HCT116 (cell line): ENCODE data around the gene CEP72.

Experiments used
- EZH2 ChIP-seq: fragments of 200-600 bp; sonication (generic); IDR thresholded peaks from 2 replicates; pipeline ENCODE4 v1.6.1; 2017; ENCODE audit warnings: antibody characterized with exemption, mixed run types
- EZH2phosphoT487 ChIP-seq: fragments of 200-600 bp; IDR thresholded peaks from 2 replicates; pipeline ENCODE4 v1.6.1; 2018; ENCODE audit warnings: antibody characterized with exemption, borderline replicate concordance
- POLR2A ChIP-seq: IDR thresholded peaks from 2 replicates; pipeline ENCODE4 v1.7.0; 2011; ENCODE audit warnings: borderline replicate concordance; ENCODE audit not compliant: insufficient read depth, insufficient read length; ENCODE audit errors: extremely low read depth
- RAD21 ChIP-seq: IDR thresholded peaks from 2 replicates; pipeline ENCODE4 v1.6.1; 2012; ENCODE audit warnings: low read depth, mild to moderate bottlenecking
- REST ChIP-seq: IDR thresholded peaks from 2 replicates; pipeline ENCODE4 v1.6.1; 2012; ENCODE audit warnings: low read depth
- YY1 ChIP-seq: IDR thresholded peaks from 2 replicates; pipeline ENCODE4 v1.6.1; 2011; ENCODE audit warnings: low read length, low read depth, moderate library complexity, mild to moderate bottlenecking; ENCODE audit not compliant: insufficient replicate concordance; ENCODE audit errors: extremely low read depth
- ZNF274 ChIP-seq: fragments of 200-500 bp; sonication (Bioruptor generic); IDR thresholded peaks from 2 replicates; pipeline ENCODE4 v1.6.1; 2014; ENCODE audit warnings: mild to moderate bottlenecking, low read depth, low read length, inconsistent platforms
- TF ChIP-seq, protein P1 (sequence below), 3 experiments: fragments of 200-600 bp in 1 of 3; sonication (generic) in 1 of 3; IDR thresholded peaks in 2 of 3; conservative IDR thresholded peaks in 1 of 3; 2 replicates each; pipeline ENCODE4 v1.5.1; 2012 to 2017; ENCODE audit warnings: low read depth in 2 of 3, low read length in 2 of 3, antibody characterized with exemption in 1 of 3, borderline replicate concordance in 1 of 3, control low read depth in 1 of 3, mild to moderate bottlenecking in 1 of 3, mixed read lengths in 1 of 3, mixed run types in 1 of 3, moderate library complexity in 1 of 3; ENCODE audit not compliant: insufficient read depth in 1 of 3
- TF ChIP-seq, protein P2 (sequence below): IDR thresholded peaks from 2 replicates; pipeline ENCODE4 v1.6.1; 2012

GRCh38 chr5:634191-634590 is 22.1 kb downstream of the CEP72 start:
- TF ChIP-seq, protein P1, sequence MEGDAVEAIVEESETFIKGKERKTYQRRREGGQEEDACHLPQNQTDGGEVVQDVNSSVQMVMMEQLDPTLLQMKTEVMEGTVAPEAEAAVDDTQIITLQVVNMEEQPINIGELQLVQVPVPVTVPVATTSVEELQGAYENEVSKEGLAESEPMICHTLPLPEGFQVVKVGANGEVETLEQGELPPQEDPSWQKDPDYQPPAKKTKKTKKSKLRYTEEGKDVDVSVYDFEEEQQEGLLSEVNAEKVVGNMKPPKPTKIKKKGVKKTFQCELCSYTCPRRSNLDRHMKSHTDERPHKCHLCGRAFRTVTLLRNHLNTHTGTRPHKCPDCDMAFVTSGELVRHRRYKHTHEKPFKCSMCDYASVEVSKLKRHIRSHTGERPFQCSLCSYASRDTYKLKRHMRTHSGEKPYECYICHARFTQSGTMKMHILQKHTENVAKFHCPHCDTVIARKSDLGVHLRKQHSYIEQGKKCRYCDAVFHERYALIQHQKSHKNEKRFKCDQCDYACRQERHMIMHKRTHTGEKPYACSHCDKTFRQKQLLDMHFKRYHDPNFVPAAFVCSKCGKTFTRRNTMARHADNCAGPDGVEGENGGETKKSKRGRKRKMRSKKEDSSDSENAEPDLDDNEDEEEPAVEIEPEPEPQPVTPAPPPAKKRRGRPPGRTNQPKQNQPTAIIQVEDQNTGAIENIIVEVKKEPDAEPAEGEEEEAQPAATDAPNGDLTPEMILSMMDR (IDR thresholded peaks at IDR 0.05 in 2 of 3, conservative IDR thresholded peaks at IDR 0.05 in 1 of 3; ENCODE audit: borderline replicate concordance in 1 of 3, insufficient read depth in 1 of 3, low read depth in 2 of 3, low read length in 2 of 3): no peak
- no peak for TF ChIP-seq EZH2phosphoT487
- TF ChIP-seq POLR2A: no peak
- no peak for TF ChIP-seq ZNF274
- TF ChIP-seq RAD21: no peak
- no peak for TF ChIP-seq REST
- TF ChIP-seq, protein P2, sequence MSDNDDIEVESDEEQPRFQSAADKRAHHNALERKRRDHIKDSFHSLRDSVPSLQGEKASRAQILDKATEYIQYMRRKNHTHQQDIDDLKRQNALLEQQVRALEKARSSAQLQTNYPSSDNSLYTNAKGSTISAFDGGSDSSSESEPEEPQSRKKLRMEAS: no peak
- TF ChIP-seq YY1: no peak
- no peak for TF ChIP-seq EZH2
